Breast epithelium (tissue), 4 donors: ENCODE measurements around the gene PCDHA2. TPM values are rescaled to one million over a fixed set of nuclear protein-coding genes. Genes with fewer than 3 reads are reported as not detected.

ENCODE experiments used
- DNase-seq, 2 donors: peaks; one replicate each; pipeline ENCODE4 v3.0.0-alpha.2; 2019; ENCODE audit warnings: low spot score in 2 of 2
- H3K27ac ChIP-seq, 2 donors: fragments of 200-600 bp; sonication (generic) in 1 of 2; one replicate each; pipeline ENCODE4 v1.5.1; 2016 to 2019; ENCODE audit warnings: mild to moderate bottlenecking in 1 of 2
- H3K27me3 ChIP-seq, 2 donors: fragments of 200-600 bp; sonication (generic) in 1 of 2; one replicate each; pipeline versions ENCODE4 v1.5.1 to v1.6.0; 2017 to 2019; ENCODE audit warnings: control low read depth in 1 of 2, mild to moderate bottlenecking in 1 of 2
- H3K36me3 ChIP-seq: fragments of 200-600 bp; one replicate; pipeline ENCODE4 v1.5.1; 2019
- H3K4me1 ChIP-seq, 2 donors: fragments of 200-600 bp; sonication (generic); one replicate each; pipeline ENCODE4 v1.5.1; 2016 to 2019; ENCODE audit warnings: control low read depth in 1 of 2
- H3K4me3 ChIP-seq, 3 donors: fragments of 200-600 bp; sonication (generic); 1 replicate in 2 of 3; 2 replicates in 1 of 3; pipeline ENCODE4 v1.5.1; 2016 to 2019; ENCODE audit warnings: mild to moderate bottlenecking in 3 of 3, moderate library complexity in 2 of 3
- H3K9me3 ChIP-seq, 2 donors: fragments of 200-600 bp; sonication (generic) in 1 of 2; one replicate each; pipeline ENCODE4 v1.5.1; 2016 to 2019; ENCODE audit warnings: control low read depth in 1 of 2
- POLR2A ChIP-seq: fragments of 450-650 bp; IDR thresholded peaks from one replicate; pipeline ENCODE4 v1.6.1; 2016; ENCODE audit warnings: antibody characterized with exemption, mild to moderate bottlenecking, moderate library complexity
- POLR2AphosphoS5 ChIP-seq, 3 donors: sonication (generic); formaldehyde crosslinking; IDR thresholded peaks; one replicate each; pipeline ENCODE4 v1.6.1; 2017; ENCODE audit warnings: antibody characterized with exemption in 3 of 3
- intact Hi-C: fragments of 100-400 bp; cut with DNase I; formaldehyde crosslinking; loops from one replicate; pipeline ENCODE4 v1.15.1; 2023; ENCODE audit warnings: low total_unique reads
- total RNA-seq, 3 donors: library from RNA; depleted of rRNA; stranded (reverse); fragments of >200 nt; gene quantifications; one replicate each; pipeline ENCODE4 v1.1.0, GENCODE V29; 2016
- TF ChIP-seq, protein P1 (sequence below), 3 donors: fragments of 450-650 bp; IDR thresholded peaks; one replicate each; pipeline ENCODE4 v1.5.1; 2016 to 2017; ENCODE audit warnings: antibody characterized with exemption in 3 of 3, mild to moderate bottlenecking in 3 of 3, moderate library complexity in 3 of 3

PCDHA2 gene
- total RNA-seq = under 1 TPM in 2 of 3 donors, not detected in 1; 0.33 to 0.59 TPM

DNA sequence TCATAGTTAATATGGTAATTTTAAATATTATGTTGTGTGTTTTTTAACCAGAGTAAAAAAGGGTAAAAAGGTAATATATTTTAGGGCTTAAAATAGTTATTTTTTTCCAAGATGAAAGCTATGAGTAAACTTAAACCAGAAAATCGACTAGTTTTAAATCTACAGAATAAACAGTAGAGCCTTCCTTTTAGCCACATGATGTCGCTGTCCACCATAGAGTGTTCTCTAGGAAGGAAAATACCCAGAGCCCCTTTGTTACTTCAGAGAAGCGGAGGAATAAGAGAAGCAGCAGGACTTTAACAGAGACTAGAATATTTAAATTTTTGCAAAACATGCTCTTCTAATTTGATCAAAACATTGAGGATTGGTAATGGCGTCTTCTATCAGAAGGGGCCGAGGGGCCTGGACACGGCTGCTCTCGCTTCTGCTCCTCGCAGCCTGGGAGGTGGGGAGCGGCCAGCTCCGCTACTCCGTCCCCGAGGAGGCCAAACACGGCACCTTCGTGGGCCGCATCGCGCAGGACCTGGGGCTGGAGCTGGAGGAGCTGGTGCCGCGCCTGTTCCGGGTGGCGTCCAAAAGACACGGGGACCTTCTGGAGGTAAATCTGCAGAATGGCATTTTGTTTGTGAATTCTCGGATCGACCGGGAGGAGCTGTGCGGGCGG is at the start of gene PCDHA2:
TSS of gene PCDHA2 (plus strand) at position 258 of the 664 bp plus-strand sequence.
- Histone ChIP-seq H3K27me3 (no peaks in the 10 kb centered on the region), H3K4me3 (peak within 1 kb of the TSS in 2 of 3 donors; percentile 40 to 50), H3K36me3 (no peaks in the 10 kb centered on the region), H3K9me3 (peaks cover 35 to 81% of the 10 kb centered on the region in 2 donors), H3K4me1 (no peaks in the 10 kb centered on the region), H3K27ac (no peak within 1 kb of the TSS)
- TF ChIP-seq POLR2A (no peak), POLR2AphosphoS5 (IDR thresholded peaks at IDR 0.05) (no peak)
- DNase-seq = no peak
- intact Hi-C loops = no loop called here

GRCh38 chr5:140753561-140753960 is 41.1 kb upstream of the PCDHA2 start:
- Histone ChIP-seq H3K27ac (no peak overlapping the region), H3K27me3 (no peaks in the 10 kb centered on the region), H3K4me1 (no peaks in the 10 kb centered on the region), H3K4me3 (no peak overlapping the region), H3K9me3 (peaks cover 52 to 98% of the 10 kb centered on the region in 2 donors), H3K36me3 (no peaks in the 10 kb centered on the region)
- DNase-seq = no peak
- TF ChIP-seq POLR2A = no peak
- TF ChIP-seq, protein P1, sequence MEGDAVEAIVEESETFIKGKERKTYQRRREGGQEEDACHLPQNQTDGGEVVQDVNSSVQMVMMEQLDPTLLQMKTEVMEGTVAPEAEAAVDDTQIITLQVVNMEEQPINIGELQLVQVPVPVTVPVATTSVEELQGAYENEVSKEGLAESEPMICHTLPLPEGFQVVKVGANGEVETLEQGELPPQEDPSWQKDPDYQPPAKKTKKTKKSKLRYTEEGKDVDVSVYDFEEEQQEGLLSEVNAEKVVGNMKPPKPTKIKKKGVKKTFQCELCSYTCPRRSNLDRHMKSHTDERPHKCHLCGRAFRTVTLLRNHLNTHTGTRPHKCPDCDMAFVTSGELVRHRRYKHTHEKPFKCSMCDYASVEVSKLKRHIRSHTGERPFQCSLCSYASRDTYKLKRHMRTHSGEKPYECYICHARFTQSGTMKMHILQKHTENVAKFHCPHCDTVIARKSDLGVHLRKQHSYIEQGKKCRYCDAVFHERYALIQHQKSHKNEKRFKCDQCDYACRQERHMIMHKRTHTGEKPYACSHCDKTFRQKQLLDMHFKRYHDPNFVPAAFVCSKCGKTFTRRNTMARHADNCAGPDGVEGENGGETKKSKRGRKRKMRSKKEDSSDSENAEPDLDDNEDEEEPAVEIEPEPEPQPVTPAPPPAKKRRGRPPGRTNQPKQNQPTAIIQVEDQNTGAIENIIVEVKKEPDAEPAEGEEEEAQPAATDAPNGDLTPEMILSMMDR (IDR thresholded peaks at IDR 0.05) = no peak
- TF ChIP-seq POLR2AphosphoS5 (IDR thresholded peaks at IDR 0.05) = no peak
- intact Hi-C loops = no loop called here

GRCh38 chr5:140764177-140764973 is 30.3 kb upstream of the PCDHA2 start:
- H3K9me3 ChIP-seq = peaks cover 63 to 99% of the 10 kb centered on the region in 2 donors
- no peaks in the 10 kb centered on the region for H3K27me3 ChIP-seq
- H3K4me3 ChIP-seq = no peak overlapping the region
- intact Hi-C loops = no loop called here
- TF ChIP-seq POLR2AphosphoS5 (IDR thresholded peaks at IDR 0.05) (no peak), POLR2A (no peak)
- TF ChIP-seq, protein P1 (IDR thresholded peaks at IDR 0.05) = no peak
- no peak for DNase-seq
- H3K36me3 ChIP-seq = no peaks in the 10 kb centered on the region
- H3K27ac ChIP-seq = no peak overlapping the region
- no peaks in the 10 kb centered on the region for H3K4me1 ChIP-seq

GRCh38 chr5:140767444-140767843 is 27.2 kb upstream of the PCDHA2 start:
- Histone ChIP-seq H3K27ac (no peak overlapping the region), H3K9me3 (peaks cover 64 to 99% of the 10 kb centered on the region in 2 donors), H3K36me3 (no peaks in the 10 kb centered on the region), H3K4me3 (no peak overlapping the region), H3K4me1 (no peaks in the 10 kb centered on the region), H3K27me3 (no peaks in the 10 kb centered on the region)
- no peak for DNase-seq
- TF ChIP-seq POLR2AphosphoS5 (IDR thresholded peaks at IDR 0.05) (no peak), POLR2A (no peak)
- TF ChIP-seq, protein P1 (IDR thresholded peaks at IDR 0.05) = no peak
- intact Hi-C loops = no loop called here

- H3K4me3 ChIP-seq = no peak overlapping the region
- H3K9me3 ChIP-seq = peaks cover 35 to 87% of the 10 kb centered on the region in 2 donors
- intact Hi-C loops = no loop called here
- TF ChIP-seq POLR2AphosphoS5 (IDR thresholded peaks at IDR 0.05) (no peak), POLR2A (no peak)
- TF ChIP-seq, protein P1 (IDR thresholded peaks at IDR 0.05) = no peak
- H3K36me3 ChIP-seq = no peaks in the 10 kb centered on the region
- no peaks in the 10 kb centered on the region for H3K4me1 ChIP-seq
- H3K27me3 ChIP-seq = no peaks in the 10 kb centered on the region
- no peak for DNase-seq
- H3K27ac ChIP-seq = no peak overlapping the region
These were observed 14.1 kb upstream of the PCDHA2 start for GRCh38 chr5:140780512-140780911.
